SKM-1 (cell line): ENCODE results near the gene GALNT2.

ENCODE experiments used
- DNase-seq: peaks from one replicate; lab custom pipeline; 2025; ENCODE audit not compliant: unreplicated experiment; lab: John Stamatoyannopoulos, UW

GALNT2 gene

GRCh38 chr1:230312676-230313075 is 245.6 kb downstream of the GALNT2 start:
- DNase-seq = no peak

DNA sequence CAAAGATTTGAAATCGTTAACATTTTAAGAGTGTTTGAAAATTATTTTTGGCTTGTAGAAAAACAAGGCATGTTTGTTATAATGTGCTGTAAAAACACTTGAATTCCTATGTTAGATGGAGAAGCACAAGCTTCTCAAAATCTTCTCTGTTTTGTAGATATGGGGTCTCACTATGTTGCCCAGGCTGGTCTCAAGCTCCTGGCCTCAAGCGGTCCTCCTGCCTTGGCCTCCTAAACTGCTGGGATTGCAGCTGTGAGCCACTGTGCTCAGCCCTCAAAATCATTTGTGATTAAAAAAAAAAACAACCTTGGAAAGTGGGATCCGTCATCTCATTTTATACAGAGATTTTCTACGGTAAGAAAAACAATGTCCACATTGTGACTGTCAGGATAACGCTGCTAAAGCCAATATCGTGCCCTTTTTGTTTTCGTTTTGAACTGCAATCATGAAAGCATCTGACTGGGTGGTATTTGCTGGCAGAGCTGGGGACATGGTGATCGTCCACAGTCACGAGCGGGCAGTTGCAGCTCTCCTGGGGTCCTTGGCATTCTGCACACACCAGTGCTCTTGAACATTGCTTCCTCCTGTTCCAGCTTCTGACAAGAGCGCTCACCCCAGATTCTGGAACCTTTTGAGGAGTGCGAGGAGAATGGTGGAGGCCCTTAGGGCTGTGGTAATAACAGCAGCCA is 246.6 kb downstream of the GALNT2 start:
- DNase-seq = no peak

- no peak for DNase-seq
Observed at GRCh38 chr1:230314142-230314470, 247.1 kb downstream of the GALNT2 start.

- no peak for DNase-seq
Observed at GRCh38 chr1:230315099-230315498, 248.1 kb downstream of the GALNT2 start.

DNA sequence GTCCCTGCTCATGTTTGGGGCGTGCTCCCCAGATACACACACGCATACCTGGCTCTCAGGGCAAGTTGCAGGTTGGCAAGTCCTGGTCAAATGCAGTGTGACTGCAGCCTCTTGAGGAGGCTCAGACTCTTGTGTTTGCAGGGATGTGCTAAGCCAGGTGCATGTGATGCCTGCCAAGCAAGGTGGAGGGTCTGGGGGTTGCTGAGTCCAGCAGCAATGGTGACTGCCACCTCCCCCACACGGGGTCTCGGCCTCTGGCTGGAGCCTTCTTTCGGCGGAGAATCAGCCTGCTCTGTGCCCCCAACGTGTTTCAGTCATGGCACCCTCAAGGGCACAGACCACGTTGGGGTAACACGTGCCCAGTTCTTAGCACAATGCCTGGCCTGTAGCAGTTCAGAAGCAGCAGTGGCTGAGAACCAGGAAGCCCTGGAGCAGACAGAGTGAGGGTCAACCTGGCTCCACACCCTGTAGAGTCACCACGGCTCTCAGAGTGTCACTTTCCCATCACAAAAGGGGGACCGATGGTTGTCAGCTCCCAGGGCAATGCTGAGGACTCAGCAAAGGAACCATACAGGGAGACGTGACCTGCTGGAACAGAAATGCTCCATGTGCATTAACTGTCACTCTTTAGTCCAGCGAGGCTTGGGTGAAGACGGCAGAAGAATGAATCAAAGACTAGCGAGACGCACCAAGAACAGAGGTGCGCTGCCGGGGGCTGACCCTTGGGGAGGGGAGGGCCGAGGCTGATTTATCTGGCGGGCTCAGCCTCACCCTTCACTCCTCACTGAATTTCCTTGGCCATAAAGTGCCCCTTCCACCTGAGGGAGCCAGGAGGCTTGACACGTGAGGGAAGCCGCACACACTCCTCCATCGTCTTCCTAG is 250.1 kb downstream of the GALNT2 start:
- no peak for DNase-seq

- no peak for DNase-seq
Observed at GRCh38 chr1:230317823-230318819, 251.1 kb downstream of the GALNT2 start.

DNA sequence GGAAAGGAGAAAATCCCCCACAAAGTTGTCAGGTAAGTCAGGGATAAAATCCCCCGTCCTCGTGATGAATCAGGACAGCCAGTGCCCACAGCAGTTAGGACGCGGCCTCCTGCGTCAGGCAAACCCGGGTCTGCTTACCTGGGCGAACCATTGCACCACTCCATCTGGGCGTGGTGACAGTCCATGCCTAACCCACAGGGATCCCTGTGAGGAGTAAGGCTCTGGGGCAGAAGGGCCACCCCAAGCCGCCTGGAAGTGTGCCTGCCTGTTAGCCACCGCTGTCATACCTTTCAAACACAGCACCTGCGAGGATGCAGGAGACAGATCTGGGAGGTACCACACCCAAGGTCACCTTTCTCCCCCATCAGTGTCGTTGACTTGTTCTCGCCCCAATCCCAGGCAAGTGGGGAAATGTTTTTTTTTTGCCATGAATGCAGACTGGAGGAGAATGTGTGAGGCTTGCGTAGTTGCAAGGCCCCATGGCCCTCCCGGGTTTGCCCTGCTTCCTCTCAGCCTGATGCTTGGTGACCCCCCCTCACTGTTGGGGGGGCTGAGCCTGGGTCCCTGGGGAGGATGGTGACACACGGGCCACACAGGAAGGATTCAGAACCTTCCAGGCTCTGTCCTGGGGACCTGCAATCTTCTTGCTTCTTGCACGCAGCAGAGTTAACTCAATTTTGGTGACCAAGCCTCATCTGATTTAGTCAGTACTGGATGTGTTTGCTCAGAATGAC is 252.1 kb downstream of the GALNT2 start:
- DNase-seq = no peak

GRCh38 chr1:230320804-230321203 is 253.8 kb downstream of the GALNT2 start:
- DNase-seq = no peak

GRCh38 chr1:230321341-230321740 is 254.3 kb downstream of the GALNT2 start:
- no peak for DNase-seq

GRCh38 chr1:230321741-230322420 is 254.8 kb downstream of the GALNT2 start:
- no peak for DNase-seq

GRCh38 chr1:230322421-230322756 is 255.4 kb downstream of the GALNT2 start:
- no peak for DNase-seq

- DNase-seq = no peak
Observed at GRCh38 chr1:230322967-230323547, 256.0 kb downstream of the GALNT2 start.

- DNase-seq = no peak
Observed at GRCh38 chr1:230323686-230324085, 256.6 kb downstream of the GALNT2 start.

DNA sequence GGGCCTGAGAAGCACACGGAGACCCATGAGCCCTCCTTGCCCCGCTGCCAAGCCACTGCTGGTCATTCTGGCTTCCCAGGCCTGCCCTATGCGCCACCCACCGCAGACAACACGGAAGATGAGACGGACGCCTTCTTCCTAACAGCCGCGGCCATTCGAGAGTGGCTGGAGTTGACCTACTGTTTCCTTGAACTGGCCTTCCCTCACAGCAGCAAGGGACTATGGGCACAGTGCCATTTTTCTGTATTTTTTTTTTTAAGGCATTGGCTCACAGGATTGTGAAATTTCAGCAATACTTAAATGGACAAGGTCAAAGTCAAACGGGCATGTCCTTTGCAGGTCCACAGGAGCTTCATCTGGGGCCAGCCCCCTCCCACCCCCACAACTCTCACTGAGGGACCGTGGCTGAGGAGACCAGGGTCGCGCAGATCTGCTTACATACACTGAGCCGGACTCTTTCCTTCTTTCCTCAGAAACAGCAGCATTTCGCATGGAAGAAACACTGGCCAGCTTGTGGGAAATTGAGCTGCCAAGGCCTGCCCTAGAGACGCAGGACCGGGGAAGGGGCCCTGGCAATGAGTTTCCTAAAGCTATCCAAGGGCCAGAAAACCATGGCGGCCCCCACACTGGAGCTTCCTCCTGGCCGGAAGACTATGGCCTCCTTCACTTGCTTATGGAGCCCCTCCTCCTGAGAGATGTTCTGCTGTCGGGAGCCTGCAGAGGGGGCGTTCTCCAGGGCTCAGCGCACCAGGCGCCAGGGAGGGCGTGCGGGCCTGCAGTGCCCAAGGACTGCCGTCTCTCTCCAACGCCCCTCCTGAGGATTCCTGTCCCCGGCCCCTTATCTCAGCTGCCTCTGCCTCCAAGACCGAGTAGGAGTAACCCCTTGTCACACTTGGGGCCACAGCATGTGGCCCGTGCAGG is 260.2 kb downstream of the GALNT2 start:
- no peak for DNase-seq

- no peak for DNase-seq
Observed at GRCh38 chr1:230327892-230328284, 260.9 kb downstream of the GALNT2 start.

DNA sequence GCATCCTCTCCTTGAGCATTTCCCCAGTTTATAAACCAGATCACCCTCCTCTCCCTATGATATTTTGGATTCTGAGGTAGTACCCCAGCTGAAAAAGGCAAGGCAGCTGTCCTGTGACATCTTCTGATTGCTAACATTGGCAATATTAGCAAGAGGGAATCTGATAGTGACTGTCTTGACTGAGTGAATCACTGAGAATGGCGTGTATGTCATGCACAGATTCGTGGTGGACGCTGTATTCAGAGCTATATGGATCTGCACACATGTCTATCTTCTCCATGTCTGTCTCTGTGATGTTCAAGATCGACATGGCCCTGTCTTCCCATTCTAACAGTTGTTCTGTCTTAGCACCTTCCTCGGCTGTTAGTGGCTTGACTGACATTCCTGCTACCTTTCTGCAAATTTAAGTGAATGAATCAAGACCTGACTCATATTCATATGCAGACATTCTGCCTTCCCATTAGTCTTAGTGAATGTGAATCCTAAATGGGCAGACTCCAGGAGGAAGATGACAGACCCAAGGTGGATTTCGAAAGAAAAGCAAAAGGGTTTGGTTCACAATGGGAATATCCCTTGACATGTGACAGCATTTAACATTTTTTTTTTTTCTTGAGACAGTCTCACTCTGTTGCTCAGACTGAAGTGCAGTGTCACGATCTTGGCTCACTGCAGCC is 261.4 kb downstream of the GALNT2 start:
- no peak for DNase-seq

DNA sequence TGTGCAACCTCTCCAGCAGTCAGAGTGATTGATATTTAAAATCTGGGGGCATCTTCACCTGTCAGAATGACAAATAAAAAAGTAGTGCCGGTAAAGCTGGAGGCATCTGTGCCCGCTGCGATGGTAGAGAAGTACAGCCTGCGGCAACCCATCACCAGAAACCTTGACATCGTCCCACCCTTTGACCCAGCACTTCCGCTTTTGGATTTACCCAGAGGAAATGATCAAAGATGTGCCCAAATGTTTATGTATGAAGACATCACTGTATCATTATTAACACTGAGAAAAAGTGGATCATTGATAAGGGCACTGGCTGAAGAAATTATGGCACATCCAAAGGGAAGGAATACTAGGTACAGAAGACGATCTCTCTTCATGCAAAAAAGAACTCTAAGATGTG is 263.1 kb downstream of the GALNT2 start:
- no peak for DNase-seq
